Sigmoid colon (tissue), 7 donors: ENCODE measurements around the gene EME1. TPM values are rescaled to one million over a fixed set of nuclear protein-coding genes. Genes with fewer than 3 reads are reported as not detected.
"Not testable (repeated sequence)": the region's sequence is repeated elsewhere in the genome, so short reads cannot be mapped to it uniquely, and the experiment has no call there.

Experiments
- DNase-seq: peaks from one replicate; pipeline ENCODE4 v3.0.0-alpha.2; 2019
- H3K27ac ChIP-seq, 4 donors: fragments of 200-600 bp; sonication (generic); one replicate each; pipeline ENCODE4 v1.5.1; 2016 to 2019; ENCODE audit warnings: mild to moderate bottlenecking in 1 of 4
- H3K27me3 ChIP-seq, 3 donors: fragments of 200-600 bp; sonication (generic); one replicate each; pipeline ENCODE4 v1.5.1; 2019; ENCODE audit warnings: mild to moderate bottlenecking in 1 of 3
- H3K36me3 ChIP-seq, 4 donors: fragments of 200-600 bp; sonication (generic); one replicate each; pipeline ENCODE4 v1.5.1; 2016 to 2019
- H3K4me1 ChIP-seq, 4 donors: fragments of 200-600 bp; sonication (generic); one replicate each; pipeline ENCODE4 v1.5.1; 2017 to 2019
- H3K4me3 ChIP-seq, 4 donors: fragments of 200-600 bp; sonication (generic); one replicate each; pipeline ENCODE4 v1.5.1; 2017 to 2019; ENCODE audit warnings: mild to moderate bottlenecking in 2 of 4, moderate library complexity in 1 of 4
- H3K9me3 ChIP-seq, 4 donors: fragments of 200-600 bp in 3 of 4; sonication (generic) in 3 of 4; one replicate each; pipeline versions ENCODE4 v1.5.1 to v1.6.1; 2013 to 2019
- EP300 ChIP-seq, 4 donors: sonication (generic); formaldehyde crosslinking; IDR thresholded peaks; one replicate each; pipeline ENCODE4 v1.6.1; 2017; ENCODE audit warnings: antibody characterized with exemption in 4 of 4
- POLR2A ChIP-seq, 2 donors: fragments of 450-650 bp; IDR thresholded peaks; one replicate each; pipeline ENCODE4 v1.6.1; 2016; ENCODE audit warnings: antibody characterized with exemption in 2 of 2, mild to moderate bottlenecking in 2 of 2, moderate library complexity in 2 of 2
- POLR2AphosphoS5 ChIP-seq, 4 donors: sonication (generic); formaldehyde crosslinking; IDR thresholded peaks; one replicate each; pipeline ENCODE4 v1.6.1; 2017; ENCODE audit warnings: antibody characterized with exemption in 4 of 4
- WGBS, 2 donors: extraction: QIAGEN DNeasy Blood & Tissue Kit; methylation state at CpG; one replicate each; pipeline ENCODE4 v1.1.7; 2013; 5-methylcytosine and 5-hydroxymethylcytosine counted together
- intact Hi-C: fragments of 100-400 bp; cut with DNase I; formaldehyde crosslinking; loops from one replicate; pipeline ENCODE4 v1.15.1; 2023
- polyA plus RNA-seq, 3 donors: library from polyadenylated mRNA; stranded (reverse); fragments of 200-250 nt; gene quantifications; one replicate each; pipeline ENCODE4 v1.2.3, GENCODE V29; 2013
- total RNA-seq, 4 donors: library from RNA; depleted of rRNA; stranded (reverse); fragments of >200 nt; gene quantifications; one replicate each; pipeline ENCODE4 v1.1.0, GENCODE V29; 2016
- TF ChIP-seq, protein P1 (sequence below), 4 experiments: fragments of 450-650 bp in 3 of 4; fragments of 200-600 bp in 1 of 4; IDR thresholded peaks; one replicate each; pipeline ENCODE4 v1.5.1; 2016 to 2019; ENCODE audit warnings: antibody characterized with exemption in 4 of 4, mild to moderate bottlenecking in 3 of 4, moderate library complexity in 2 of 4
- donor health status: healthy with polysubstance abuse.
- donor health status: Bipolar disorder and iron deficiency.
- donor health status: healthy.

Gene EME1
- total and polyA plus RNA-seq, 7 donors, result 0.36 to 3.5 (median 1.2) TPM; not detected in 4

DNA sequence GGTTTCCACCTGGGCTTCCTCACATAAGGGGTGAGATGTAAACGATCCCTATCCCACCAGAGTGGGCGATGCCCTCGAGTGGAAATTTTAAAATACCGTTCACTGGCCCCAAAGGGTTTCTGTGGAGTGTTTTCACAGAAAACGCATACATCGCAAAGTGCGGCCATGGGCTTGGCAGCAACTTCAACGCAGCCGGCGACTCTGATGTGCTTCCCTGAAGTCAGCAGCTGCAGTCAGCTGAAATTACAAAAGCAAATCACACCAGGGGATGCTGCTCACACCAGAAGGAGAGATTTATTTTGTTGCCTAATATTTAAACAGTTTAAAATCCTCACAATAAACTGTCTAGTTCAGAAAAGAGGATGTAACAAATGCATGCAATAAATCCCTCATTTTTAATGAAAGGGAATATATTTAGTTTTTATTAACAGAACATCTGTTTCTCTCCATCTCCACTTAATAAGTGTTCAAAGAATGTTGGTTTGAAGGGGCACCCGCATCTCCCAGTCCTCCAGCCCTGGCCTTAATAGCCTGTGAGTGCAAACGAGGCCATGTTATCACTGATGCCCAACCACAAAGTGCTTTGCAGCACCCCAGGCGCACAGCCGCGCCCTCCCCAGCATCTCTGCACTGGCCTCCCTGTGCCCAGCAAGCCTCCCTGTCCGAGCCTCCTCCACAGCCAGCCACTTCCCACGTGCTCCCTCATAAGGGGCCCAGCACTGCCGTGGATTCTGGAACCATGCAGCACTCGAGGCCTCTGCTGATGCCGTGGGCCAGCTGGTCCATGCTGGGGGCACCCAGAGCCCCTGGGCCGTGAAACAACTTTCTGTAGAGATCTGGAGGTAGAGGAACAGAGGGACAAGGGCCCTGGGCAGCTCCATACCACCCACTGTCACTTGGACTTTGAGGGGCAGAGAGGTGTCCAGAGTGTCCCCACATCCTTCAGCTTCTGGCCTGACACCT is 44.4 kb upstream of the EME1 start:
- intact Hi-C loops, result no loop called here
- Histone ChIP-seq H3K27ac (no peak overlapping the region), H3K27me3 (no peaks in the 10 kb centered on the region)

DNA sequence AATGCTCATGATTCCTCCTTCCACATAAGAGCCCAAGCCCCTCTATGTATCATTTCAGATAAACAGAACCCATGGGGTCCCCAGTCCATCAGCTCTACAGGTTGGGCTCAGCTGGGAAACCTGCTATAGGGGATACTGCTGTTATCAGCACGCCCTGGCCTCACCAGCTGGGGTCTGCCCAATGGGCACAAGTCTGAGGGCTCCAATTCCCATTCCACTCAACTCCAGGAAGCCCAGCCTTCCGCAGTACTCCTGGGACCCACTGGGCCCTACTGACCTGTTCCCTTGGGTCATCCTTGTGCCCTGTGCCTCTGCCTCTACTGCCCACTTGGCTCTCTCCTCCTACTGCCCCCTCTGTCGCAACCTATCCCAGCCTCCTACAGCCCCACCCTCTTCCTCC is 43.3 kb upstream of the EME1 start:
- no peak overlapping the region for H3K4me3 ChIP-seq
- 82 to 89% methylated on average over 3 of the region's 3 CpGs for WGBS, 2 donors
- H3K9me3 ChIP-seq, result no peaks in the 10 kb centered on the region
- no peaks in the 10 kb centered on the region for H3K4me1 ChIP-seq
- no peak overlapping the region for H3K27ac ChIP-seq
- TF ChIP-seq, protein P1, sequence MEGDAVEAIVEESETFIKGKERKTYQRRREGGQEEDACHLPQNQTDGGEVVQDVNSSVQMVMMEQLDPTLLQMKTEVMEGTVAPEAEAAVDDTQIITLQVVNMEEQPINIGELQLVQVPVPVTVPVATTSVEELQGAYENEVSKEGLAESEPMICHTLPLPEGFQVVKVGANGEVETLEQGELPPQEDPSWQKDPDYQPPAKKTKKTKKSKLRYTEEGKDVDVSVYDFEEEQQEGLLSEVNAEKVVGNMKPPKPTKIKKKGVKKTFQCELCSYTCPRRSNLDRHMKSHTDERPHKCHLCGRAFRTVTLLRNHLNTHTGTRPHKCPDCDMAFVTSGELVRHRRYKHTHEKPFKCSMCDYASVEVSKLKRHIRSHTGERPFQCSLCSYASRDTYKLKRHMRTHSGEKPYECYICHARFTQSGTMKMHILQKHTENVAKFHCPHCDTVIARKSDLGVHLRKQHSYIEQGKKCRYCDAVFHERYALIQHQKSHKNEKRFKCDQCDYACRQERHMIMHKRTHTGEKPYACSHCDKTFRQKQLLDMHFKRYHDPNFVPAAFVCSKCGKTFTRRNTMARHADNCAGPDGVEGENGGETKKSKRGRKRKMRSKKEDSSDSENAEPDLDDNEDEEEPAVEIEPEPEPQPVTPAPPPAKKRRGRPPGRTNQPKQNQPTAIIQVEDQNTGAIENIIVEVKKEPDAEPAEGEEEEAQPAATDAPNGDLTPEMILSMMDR (IDR thresholded peaks at IDR 0.05), result no peak
- TF ChIP-seq POLR2A (IDR thresholded peaks at IDR 0.05) (no peak), EP300 (IDR thresholded peaks at IDR 0.05) (no peak), POLR2AphosphoS5 (IDR thresholded peaks at IDR 0.05) (no peak)
- no peak for DNase-seq
- intact Hi-C loops, result no loop called here
- no peaks in the 10 kb centered on the region for H3K36me3 ChIP-seq
- H3K27me3 ChIP-seq, result no peaks in the 10 kb centered on the region

More for the DNA sequence above, 44.4 kb upstream of the EME1 start:
- Histone ChIP-seq H3K36me3 (no peaks in the 10 kb centered on the region), H3K4me1 (no peaks in the 10 kb centered on the region), H3K9me3 (no peaks in the 10 kb centered on the region), H3K4me3 (no peak overlapping the region)
- DNase-seq, result no peak
- WGBS, 2 donors, result 73 to 75% methylated on average over 21 of the region's 21 CpGs
- TF ChIP-seq POLR2AphosphoS5 (IDR thresholded peaks at IDR 0.05) (peak in 1 of 4 donors; percentile 16), POLR2A (IDR thresholded peaks at IDR 0.05) (no peak)

DNA sequence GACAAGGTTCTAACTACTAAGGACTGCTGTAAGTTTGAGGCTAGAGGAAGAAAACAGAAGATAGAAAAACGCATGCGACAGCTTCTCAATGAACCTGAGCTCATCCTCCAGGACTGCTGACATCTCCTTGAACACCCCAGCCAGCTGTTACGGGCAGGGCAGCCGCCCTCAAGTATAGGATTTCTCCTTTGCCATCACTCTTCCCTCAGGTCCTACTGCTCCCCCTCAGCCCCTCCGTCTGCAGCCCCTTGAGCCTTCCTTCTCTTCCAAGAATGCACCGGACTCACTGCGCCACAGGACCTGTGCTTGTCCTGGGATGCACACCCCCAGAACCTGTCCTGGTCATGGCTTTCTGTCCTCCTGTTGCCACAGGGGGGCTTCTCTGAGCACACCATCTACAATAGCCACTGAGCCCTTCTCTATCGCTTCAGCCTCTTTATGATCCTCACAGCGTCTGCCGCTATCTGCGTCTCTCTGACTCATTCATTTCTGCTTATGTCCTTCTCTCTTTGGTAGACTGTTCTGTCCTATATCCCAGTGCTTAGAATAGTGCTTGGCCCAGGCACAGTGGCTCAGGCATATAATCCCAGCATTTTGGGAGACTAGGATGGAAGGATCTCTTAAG is 42.8 kb upstream of the EME1 start:
- Histone ChIP-seq H3K4me1 (no peaks in the 10 kb centered on the region), H3K27ac (no peak overlapping the region), H3K9me3 (no peaks in the 10 kb centered on the region), H3K4me3 (no peak overlapping the region), H3K27me3 (no peaks in the 10 kb centered on the region), H3K36me3 (no peaks in the 10 kb centered on the region)
- no peak for DNase-seq
- 89 to 93% methylated on average over 11 of the region's 11 CpGs for WGBS, 2 donors
- TF ChIP-seq POLR2AphosphoS5 (IDR thresholded peaks at IDR 0.05) (no peak), EP300 (IDR thresholded peaks at IDR 0.05) (no peak), POLR2A (IDR thresholded peaks at IDR 0.05) (no peak)
- TF ChIP-seq, protein P1 (IDR thresholded peaks at IDR 0.05), result no peak
- intact Hi-C loops, result no loop called here

DNA sequence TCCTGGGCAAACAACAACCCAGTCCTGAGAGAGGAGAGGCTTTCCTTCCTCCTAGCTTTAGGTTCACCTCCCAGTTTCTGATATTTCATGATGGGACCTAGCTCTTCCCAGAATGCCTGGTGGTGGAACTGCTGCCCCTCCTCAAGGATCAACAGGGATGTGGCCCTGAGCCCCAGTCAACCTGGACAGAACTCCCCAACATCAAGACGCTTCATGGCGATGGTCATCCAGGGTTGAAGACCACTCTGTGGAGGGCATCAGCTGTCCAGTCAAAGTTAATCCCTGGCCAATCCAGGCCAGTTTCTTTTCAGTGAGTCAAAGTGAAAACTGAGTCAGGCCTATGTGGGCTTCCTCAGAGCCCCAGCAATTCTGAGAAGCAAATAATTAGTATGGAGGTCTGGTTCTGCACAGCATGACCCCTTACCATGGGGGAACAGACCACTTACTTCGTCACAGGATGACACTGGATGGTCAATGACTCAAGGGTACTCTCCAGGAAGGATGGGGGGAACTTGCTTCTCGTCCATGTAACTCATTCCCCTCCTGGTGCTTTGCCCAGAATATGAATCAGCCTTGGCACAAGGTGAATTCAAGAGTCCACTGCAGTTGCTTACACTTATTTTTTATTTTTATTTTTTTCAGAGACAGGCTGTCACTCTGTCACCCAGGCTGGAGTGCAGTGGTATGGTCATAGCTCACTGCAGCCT is 41.8 kb upstream of the EME1 start:
- no peak for TF ChIP-seq POLR2A (IDR thresholded peaks at IDR 0.05)
- no peak for TF ChIP-seq POLR2AphosphoS5 (IDR thresholded peaks at IDR 0.05)
- TF ChIP-seq EP300 (IDR thresholded peaks at IDR 0.05), result no peak
- TF ChIP-seq, protein P1 (IDR thresholded peaks at IDR 0.05), result no peak
- no peaks in the 10 kb centered on the region for H3K4me1 ChIP-seq
- intact Hi-C loops, result no loop called here
- no peaks in the 10 kb centered on the region for H3K36me3 ChIP-seq
- no peaks in the 10 kb centered on the region for H3K27me3 ChIP-seq
- H3K27ac ChIP-seq, result no peak overlapping the region
- no peak overlapping the region for H3K4me3 ChIP-seq
- WGBS, 2 donors, result 81 to 87% methylated on average over 4 of the region's 4 CpGs
- DNase-seq, result no peak
- no peaks in the 10 kb centered on the region for H3K9me3 ChIP-seq

DNA sequence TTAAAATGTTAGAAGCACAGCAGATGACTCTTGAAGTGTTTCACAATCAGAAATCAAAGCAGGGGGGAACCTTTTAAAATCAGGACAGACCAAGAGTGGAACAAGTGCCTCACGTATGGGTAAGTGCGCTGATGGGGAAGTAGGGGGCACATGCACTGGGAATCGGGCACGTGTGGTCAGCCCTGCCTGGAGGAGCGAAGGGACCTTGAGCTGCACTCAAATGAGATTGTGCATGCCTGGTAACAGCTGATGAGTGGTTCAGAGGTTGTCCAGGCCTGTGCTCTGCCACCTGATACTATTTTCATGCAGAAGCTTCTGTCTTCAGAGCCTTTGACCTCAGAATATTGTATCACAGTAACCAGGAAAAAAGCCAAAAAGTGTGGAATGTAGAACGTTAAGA is 40.8 kb upstream of the EME1 start:
- Histone ChIP-seq H3K36me3 (no peaks in the 10 kb centered on the region), H3K27ac (no peak overlapping the region), H3K4me3 (no peak overlapping the region), H3K9me3 (no peaks in the 10 kb centered on the region), H3K4me1 (no peaks in the 10 kb centered on the region), H3K27me3 (no peaks in the 10 kb centered on the region)
- DNase-seq, result no peak
- no peak for TF ChIP-seq POLR2AphosphoS5 (IDR thresholded peaks at IDR 0.05)
- TF ChIP-seq POLR2A (IDR thresholded peaks at IDR 0.05), result no peak
- TF ChIP-seq, protein P1 (IDR thresholded peaks at IDR 0.05), result no peak
- no peak for TF ChIP-seq EP300 (IDR thresholded peaks at IDR 0.05)
- intact Hi-C loops, result no loop called here
- WGBS, 2 donors, result 77 to 78% methylated on average over 6 of the region's 6 CpGs

DNA sequence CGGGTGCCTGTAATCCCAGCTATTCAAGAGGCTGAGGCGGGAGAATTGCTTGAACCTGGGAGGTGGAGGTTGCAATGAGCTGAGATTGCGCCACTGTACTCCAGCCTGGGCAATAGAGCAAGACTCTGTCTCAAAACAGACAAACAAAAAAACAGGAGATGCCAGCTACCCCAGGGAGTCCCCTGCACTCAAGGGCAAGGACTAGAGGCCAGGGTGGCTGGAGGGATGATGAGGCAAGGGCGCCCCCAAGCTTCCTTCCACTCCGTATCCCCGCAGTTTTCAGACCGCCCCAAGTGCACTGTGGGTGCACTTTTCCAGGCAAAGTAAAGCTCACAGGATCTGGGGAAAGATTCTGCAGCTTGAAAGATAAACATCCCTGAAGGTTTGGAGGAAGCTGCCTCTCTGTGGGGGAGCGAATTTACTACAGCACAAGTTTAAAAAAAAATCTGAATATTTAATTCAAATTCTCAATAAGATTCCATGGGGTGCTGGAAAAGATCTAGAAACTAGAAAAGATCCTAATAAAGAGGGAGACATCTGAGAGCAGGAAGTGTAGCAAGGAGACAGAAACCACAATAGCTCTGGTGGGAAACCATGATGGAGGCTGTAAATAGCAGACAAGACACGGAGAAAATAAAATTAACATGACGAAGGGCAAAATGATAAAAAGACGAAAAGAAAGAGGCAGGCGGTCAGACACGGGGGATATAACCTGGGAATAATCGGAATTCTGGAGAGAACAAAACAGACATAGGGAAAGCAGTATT is 39.6 kb upstream of the EME1 start:
- H3K9me3 ChIP-seq, DNase-seq, H3K27me3 ChIP-seq, H3K4me3 ChIP-seq, H3K27ac ChIP-seq, H3K36me3 ChIP-seq, H3K4me1 ChIP-seq, intact Hi-C loops: not testable (repeated sequence)
- 54 to 70% methylated on average over 14 of the region's 14 CpGs for WGBS, 2 donors
